ENCODE results near the gene MFAP3. TPM values are rescaled to one million over a fixed set of nuclear protein-coding genes. Genes with fewer than 3 reads are reported as not detected.

Gene MFAP3
- total and polyA plus RNA-seq, 4 donors, result 1.6 to 60.7 (median 30.1) TPM

DNA sequence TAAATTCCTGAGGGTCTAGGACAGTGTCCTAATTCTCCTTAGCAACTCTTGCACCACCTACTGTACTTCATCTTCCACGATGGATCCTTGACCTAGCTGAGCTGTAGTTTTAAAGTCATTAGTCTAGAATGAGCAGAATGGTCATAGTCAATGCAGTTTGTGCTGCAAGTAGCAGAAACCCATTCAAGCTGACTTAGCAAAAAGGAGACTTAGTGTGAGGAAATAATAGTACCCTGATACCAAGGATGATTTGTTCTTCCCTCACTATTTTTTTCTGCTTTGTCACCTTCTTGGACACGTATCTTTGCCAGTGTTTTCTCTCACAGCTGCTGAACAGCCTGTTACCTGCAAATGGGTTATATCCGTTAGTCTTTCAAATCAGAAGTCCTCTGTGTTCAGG, 5.3 kb downstream of the MFAP3 start:
- H3K27ac ChIP-seq (ENCODE audit: low read depth in 1 of 2, low read length in 1 of 2), result no peak overlapping the region
- H3K36me3 ChIP-seq (ENCODE audit: control insufficient read depth in 4 of 4, insufficient read depth in 4 of 4, low read length in 4 of 4), result peaks cover 0 to 7% (median 2%) of the 10 kb centered on the region in 4 donors
- H3K4me1 ChIP-seq (ENCODE audit: control insufficient read depth in 5 of 5, insufficient read depth in 5 of 5, low read length in 5 of 5), result peaks cover 0 to 29% (median 3%) of the 10 kb centered on the region in 5 donors
- DNase-seq (no peak), ATAC-seq (ENCODE audit: insufficient read depth, low FRiP score) (no peak)
- WGBS, 2 donors, result 72 to 86% methylated on average over 3 of the region's 3 CpGs
- no peaks in the 10 kb centered on the region for H3K9me3 ChIP-seq (ENCODE audit: control insufficient read depth in 4 of 4, insufficient read depth in 3 of 4, low read length in 3 of 4)
- H3K9ac ChIP-seq (ENCODE audit: insufficient read depth in 1 of 2, low read length in 2 of 2), result no peak overlapping the region
- TF ChIP-seq, protein P1, sequence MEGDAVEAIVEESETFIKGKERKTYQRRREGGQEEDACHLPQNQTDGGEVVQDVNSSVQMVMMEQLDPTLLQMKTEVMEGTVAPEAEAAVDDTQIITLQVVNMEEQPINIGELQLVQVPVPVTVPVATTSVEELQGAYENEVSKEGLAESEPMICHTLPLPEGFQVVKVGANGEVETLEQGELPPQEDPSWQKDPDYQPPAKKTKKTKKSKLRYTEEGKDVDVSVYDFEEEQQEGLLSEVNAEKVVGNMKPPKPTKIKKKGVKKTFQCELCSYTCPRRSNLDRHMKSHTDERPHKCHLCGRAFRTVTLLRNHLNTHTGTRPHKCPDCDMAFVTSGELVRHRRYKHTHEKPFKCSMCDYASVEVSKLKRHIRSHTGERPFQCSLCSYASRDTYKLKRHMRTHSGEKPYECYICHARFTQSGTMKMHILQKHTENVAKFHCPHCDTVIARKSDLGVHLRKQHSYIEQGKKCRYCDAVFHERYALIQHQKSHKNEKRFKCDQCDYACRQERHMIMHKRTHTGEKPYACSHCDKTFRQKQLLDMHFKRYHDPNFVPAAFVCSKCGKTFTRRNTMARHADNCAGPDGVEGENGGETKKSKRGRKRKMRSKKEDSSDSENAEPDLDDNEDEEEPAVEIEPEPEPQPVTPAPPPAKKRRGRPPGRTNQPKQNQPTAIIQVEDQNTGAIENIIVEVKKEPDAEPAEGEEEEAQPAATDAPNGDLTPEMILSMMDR (IDR thresholded peaks at IDR 0.05; ENCODE audit: control extremely low read depth, extremely low read depth), result no peak
- H3K4me3 ChIP-seq, result no peak overlapping the region
- H3K27me3 ChIP-seq (ENCODE audit: control insufficient read depth in 3 of 3, insufficient read depth in 3 of 3, low read length in 2 of 3), result no peaks in the 10 kb centered on the region

DNA sequence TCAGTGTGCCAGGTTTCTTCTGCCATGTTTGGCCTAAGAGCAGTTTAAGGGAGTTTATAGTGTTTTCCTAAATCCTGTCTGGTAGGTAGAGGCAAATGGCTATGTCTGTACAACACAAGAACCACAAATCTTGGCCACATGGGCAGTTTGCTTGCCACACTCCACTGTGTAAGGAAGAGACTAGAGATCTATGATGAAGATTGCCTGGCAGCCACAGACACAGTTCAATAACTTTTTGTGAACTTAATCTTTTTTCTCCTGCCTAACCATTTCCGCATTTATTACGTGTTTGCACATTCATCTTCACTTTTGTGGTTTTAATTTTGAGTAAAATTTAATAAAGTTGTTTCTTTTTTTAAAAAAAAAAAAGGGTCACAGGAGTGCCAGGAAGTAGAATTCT, 5.8 kb downstream of the MFAP3 start:
- no peak for DNase-seq
- Histone ChIP-seq H3K9ac (ENCODE audit: insufficient read depth in 1 of 2, low read length in 2 of 2) (no peak overlapping the region), H3K4me1 (ENCODE audit: control insufficient read depth in 5 of 5, insufficient read depth in 5 of 5, low read length in 5 of 5) (peaks cover 0 to 28% (median 3%) of the 10 kb centered on the region in 5 donors), H3K36me3 (ENCODE audit: control insufficient read depth in 4 of 4, insufficient read depth in 4 of 4, low read length in 4 of 4) (peaks cover 0 to 7% (median 2%) of the 10 kb centered on the region in 4 donors), H3K4me3 (no peak overlapping the region), H3K27ac (ENCODE audit: low read depth in 1 of 2, low read length in 1 of 2) (no peak overlapping the region), H3K27me3 (ENCODE audit: control insufficient read depth in 3 of 3, insufficient read depth in 3 of 3, low read length in 2 of 3) (no peaks in the 10 kb centered on the region), H3K9me3 (ENCODE audit: control insufficient read depth in 4 of 4, insufficient read depth in 3 of 4, low read length in 3 of 4) (no peaks in the 10 kb centered on the region)
- TF ChIP-seq, protein P1 (IDR thresholded peaks at IDR 0.05; ENCODE audit: control extremely low read depth, extremely low read depth), result no peak
- ATAC-seq (ENCODE audit: insufficient read depth, low FRiP score), result no peak
- 88 to 96% methylated on average over 2 of the region's 2 CpGs for WGBS, 2 donors

DNA sequence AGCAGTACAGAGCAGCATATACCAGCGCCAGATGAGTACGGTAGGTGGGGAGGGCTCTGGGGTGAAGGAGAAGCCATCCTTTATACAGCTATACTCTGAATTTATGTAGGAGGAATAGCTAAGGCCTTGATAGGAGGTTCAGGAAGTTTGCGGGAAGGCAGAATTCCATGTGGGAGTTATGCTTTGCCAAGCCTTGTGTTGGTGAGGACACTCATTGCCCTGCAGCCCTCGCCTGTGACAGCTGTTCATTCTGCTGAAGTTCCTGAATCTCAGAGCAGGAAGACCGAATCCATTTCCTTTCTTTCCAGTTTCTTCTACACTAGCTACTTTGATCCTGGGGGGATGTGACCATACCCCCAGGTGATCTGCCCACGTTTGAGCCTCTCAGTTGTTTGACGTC, 7.7 kb downstream of the MFAP3 start:
- Histone ChIP-seq H3K9me3 (ENCODE audit: control insufficient read depth in 4 of 4, insufficient read depth in 3 of 4, low read length in 3 of 4) (no peaks in the 10 kb centered on the region), H3K27me3 (ENCODE audit: control insufficient read depth in 3 of 3, insufficient read depth in 3 of 3, low read length in 2 of 3) (no peaks in the 10 kb centered on the region), H3K27ac (ENCODE audit: low read depth in 1 of 2, low read length in 1 of 2) (no peak overlapping the region), H3K36me3 (ENCODE audit: control insufficient read depth in 4 of 4, insufficient read depth in 4 of 4, low read length in 4 of 4) (peaks cover 0 to 7% (median under 1%) of the 10 kb centered on the region in 4 donors), H3K4me3 (no peak overlapping the region), H3K9ac (ENCODE audit: insufficient read depth in 1 of 2, low read length in 2 of 2) (no peak overlapping the region), H3K4me1 (ENCODE audit: control insufficient read depth in 5 of 5, insufficient read depth in 5 of 5, low read length in 5 of 5) (peaks cover 0 to 15% (median 2%) of the 10 kb centered on the region in 5 donors)
- TF ChIP-seq, protein P1 (IDR thresholded peaks at IDR 0.05; ENCODE audit: control extremely low read depth, extremely low read depth), result no peak
- WGBS, 2 donors, result 81 to 90% methylated on average over 7 of the region's 7 CpGs
- DNase-seq (no peak), ATAC-seq (ENCODE audit: insufficient read depth, low FRiP score) (no peak)

DNA sequence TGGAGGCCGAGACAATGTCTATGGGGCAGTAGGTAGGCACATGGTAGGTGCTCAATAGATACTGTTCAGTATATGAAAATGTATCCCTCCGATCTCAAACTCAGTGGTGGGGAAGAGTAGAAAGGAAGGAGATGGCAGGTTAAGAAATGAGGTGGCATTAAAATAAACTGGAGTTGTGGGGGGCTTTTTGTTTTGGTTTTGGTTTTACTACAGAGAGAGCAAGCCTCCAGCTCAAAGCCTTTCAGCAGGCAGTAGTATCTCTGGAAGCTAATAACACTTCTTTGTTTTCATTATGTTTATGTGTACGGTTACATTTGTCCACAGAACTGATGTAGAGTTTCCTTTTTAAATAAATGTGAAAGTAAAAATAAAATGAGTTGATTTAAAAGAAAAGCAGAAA, 8.6 kb downstream of the MFAP3 start:
- no peak overlapping the region for H3K9ac ChIP-seq (ENCODE audit: insufficient read depth in 1 of 2, low read length in 2 of 2)
- H3K9me3 ChIP-seq (ENCODE audit: control insufficient read depth in 4 of 4, insufficient read depth in 3 of 4, low read length in 3 of 4), result no peaks in the 10 kb centered on the region
- H3K4me3 ChIP-seq, result no peak overlapping the region
- peaks cover 0 to 14% (median 2%) of the 10 kb centered on the region in 5 donors for H3K4me1 ChIP-seq (ENCODE audit: control insufficient read depth in 5 of 5, insufficient read depth in 5 of 5, low read length in 5 of 5)
- no peaks in the 10 kb centered on the region for H3K27me3 ChIP-seq (ENCODE audit: control insufficient read depth in 3 of 3, insufficient read depth in 3 of 3, low read length in 2 of 3)
- DNase-seq (no peak), ATAC-seq (ENCODE audit: insufficient read depth, low FRiP score) (no peak)
- TF ChIP-seq, protein P1 (IDR thresholded peaks at IDR 0.05; ENCODE audit: control extremely low read depth, extremely low read depth), result no peak
- WGBS, 2 donors, result 75 to 81% methylated on average over 3 of the region's 3 CpGs
- peaks cover 0 to 7% (median 2%) of the 10 kb centered on the region in 4 donors for H3K36me3 ChIP-seq (ENCODE audit: control insufficient read depth in 4 of 4, insufficient read depth in 4 of 4, low read length in 4 of 4)
- peak overlapping the region in 1 of 2 donors; percentile 21 for H3K27ac ChIP-seq (ENCODE audit: low read depth in 1 of 2, low read length in 1 of 2)
